Measurements from ENCODE around the gene LMTK2.

LMTK2 gene

DNA sequence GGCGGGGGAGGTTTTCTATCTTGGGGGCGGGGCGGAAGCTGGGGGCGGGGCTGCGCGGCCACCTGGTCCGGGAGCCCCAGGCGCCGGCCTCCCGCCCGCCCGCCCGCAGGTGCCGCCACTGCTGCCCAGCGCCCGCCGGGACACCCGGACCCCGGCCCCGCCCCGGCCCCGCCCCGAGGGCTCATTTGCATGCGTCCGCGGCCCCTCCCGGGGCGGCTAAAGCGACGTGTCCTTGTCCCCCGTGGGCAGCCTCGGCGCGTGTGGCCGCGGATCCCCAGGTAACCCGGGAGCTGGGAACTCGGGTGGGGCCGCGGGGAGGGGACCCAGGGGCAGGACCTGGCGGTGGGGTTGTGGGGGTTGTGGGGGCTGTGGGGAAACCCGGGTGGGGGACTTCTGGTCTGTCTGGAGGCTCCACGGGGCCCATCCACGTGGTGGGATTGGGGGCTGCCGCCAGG, 104.6 kb downstream of the LMTK2 start, which contains the start of gene BHLHA15:
Gene BHLHA15, plus strand, starts transcription at position 219 of the 455 bp plus-strand sequence. CDS start 871 bp downstream, outside the sequence.
- H3K36me3 ChIP-seq (ENCODE audit: low read length) = no peaks in the 10 kb centered on the region
- H3K9me3 ChIP-seq (ENCODE audit: insufficient read depth, low read length) = no peaks in the 10 kb centered on the region
- no peak within 1 kb of the TSS for H2AFZ ChIP-seq (ENCODE audit: low read depth, low read length, severe bottlenecking)
- TF ChIP-seq, protein P1, sequence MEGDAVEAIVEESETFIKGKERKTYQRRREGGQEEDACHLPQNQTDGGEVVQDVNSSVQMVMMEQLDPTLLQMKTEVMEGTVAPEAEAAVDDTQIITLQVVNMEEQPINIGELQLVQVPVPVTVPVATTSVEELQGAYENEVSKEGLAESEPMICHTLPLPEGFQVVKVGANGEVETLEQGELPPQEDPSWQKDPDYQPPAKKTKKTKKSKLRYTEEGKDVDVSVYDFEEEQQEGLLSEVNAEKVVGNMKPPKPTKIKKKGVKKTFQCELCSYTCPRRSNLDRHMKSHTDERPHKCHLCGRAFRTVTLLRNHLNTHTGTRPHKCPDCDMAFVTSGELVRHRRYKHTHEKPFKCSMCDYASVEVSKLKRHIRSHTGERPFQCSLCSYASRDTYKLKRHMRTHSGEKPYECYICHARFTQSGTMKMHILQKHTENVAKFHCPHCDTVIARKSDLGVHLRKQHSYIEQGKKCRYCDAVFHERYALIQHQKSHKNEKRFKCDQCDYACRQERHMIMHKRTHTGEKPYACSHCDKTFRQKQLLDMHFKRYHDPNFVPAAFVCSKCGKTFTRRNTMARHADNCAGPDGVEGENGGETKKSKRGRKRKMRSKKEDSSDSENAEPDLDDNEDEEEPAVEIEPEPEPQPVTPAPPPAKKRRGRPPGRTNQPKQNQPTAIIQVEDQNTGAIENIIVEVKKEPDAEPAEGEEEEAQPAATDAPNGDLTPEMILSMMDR (IDR thresholded peaks at IDR 0.05; ENCODE audit: insufficient read depth, low read length, poor library complexity, severe bottlenecking) = no peak
- no peak for TF ChIP-seq EZH2phosphoT487 (conservative IDR thresholded peaks at IDR 0.05; ENCODE audit: low read length)
- no peak within 1 kb of the TSS for H3K27ac ChIP-seq (ENCODE audit: low read depth, low read length)
- no peaks in the 10 kb centered on the region for H3K79me2 ChIP-seq (ENCODE audit: insufficient read depth, low read length)
- H3K4me3 ChIP-seq (ENCODE audit: insufficient read depth, low read length, poor library complexity, severe bottlenecking) = no peak within 1 kb of the TSS
- no peaks in the 10 kb centered on the region for H3K27me3 ChIP-seq (ENCODE audit: low read length)
- H3F3A ChIP-seq (ENCODE audit: insufficient read depth) = peaks cover 14% of the 10 kb centered on the region; the same call in 1 of the 2 replicates
- H3K4me2 ChIP-seq (ENCODE audit: low read depth, low read length, poor library complexity, severe bottlenecking) = peak within 1 kb of the TSS; percentile 6
- H3K9me2 ChIP-seq (replicated peaks; ENCODE audit: insufficient read depth, low read length) = no peaks in the 10 kb centered on the region
- H4K20me1 ChIP-seq (ENCODE audit: low read depth, low read length) = no peaks in the 10 kb centered on the region
- H3K9ac ChIP-seq (ENCODE audit: low read length) = no peak within 1 kb of the TSS

GRCh38 chr7:98211676-98212531, 105.2 kb downstream of the LMTK2 start:
- no peaks in the 10 kb centered on the region for H3K79me2 ChIP-seq (ENCODE audit: insufficient read depth, low read length)
- no peak overlapping the region for H2AFZ ChIP-seq (ENCODE audit: low read depth, low read length, severe bottlenecking)
- no peak overlapping the region for H3K9ac ChIP-seq (ENCODE audit: low read length)
- H3K9me3 ChIP-seq (ENCODE audit: insufficient read depth, low read length) = no peaks in the 10 kb centered on the region
- H3K9me2 ChIP-seq (replicated peaks; ENCODE audit: insufficient read depth, low read length) = no peaks in the 10 kb centered on the region
- H3K27me3 ChIP-seq (ENCODE audit: low read length) = no peaks in the 10 kb centered on the region
- H3F3A ChIP-seq (ENCODE audit: insufficient read depth) = peaks cover 14% of the 10 kb centered on the region; the same call in 1 of the 2 replicates
- no peaks in the 10 kb centered on the region for H3K36me3 ChIP-seq (ENCODE audit: low read length)
- TF ChIP-seq, protein P1 (IDR thresholded peaks at IDR 0.05; ENCODE audit: insufficient read depth, low read length, poor library complexity, severe bottlenecking) = no peak
- peak overlapping the region; percentile 6 for H3K4me2 ChIP-seq (ENCODE audit: low read depth, low read length, poor library complexity, severe bottlenecking)
- no peak overlapping the region for H3K4me3 ChIP-seq (ENCODE audit: insufficient read depth, low read length, poor library complexity, severe bottlenecking)
- no peaks in the 10 kb centered on the region for H4K20me1 ChIP-seq (ENCODE audit: low read depth, low read length)
- no peak overlapping the region for H3K27ac ChIP-seq (ENCODE audit: low read depth, low read length)

DNA sequence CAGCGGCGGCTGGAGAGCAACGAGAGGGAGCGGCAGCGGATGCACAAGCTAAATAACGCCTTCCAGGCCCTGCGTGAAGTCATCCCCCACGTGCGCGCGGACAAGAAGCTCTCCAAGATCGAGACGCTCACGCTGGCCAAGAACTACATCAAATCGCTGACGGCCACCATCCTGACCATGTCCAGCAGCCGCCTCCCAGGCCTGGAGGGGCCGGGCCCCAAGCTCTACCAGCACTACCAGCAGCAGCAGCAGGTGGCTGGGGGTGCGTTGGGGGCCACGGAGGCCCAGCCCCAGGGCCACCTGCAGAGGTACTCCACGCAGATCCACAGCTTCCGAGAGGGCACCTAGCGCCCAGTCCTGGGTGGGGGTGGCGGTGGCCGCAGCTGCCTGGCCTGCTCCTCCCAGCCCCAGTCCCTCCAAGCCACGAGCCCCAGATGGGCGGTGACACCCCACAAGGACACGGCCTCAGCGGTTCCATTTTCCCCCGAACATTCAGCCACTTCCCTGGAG, 105.9 kb downstream of the LMTK2 start:
- Histone ChIP-seq H2AFZ (ENCODE audit: low read depth, low read length, severe bottlenecking) (no peak overlapping the region), H3K27ac (ENCODE audit: low read depth, low read length) (no peak overlapping the region), H3K79me2 (ENCODE audit: insufficient read depth, low read length) (no peaks in the 10 kb centered on the region), H3K4me3 (ENCODE audit: insufficient read depth, low read length, poor library complexity, severe bottlenecking) (no peak overlapping the region), H3K9me3 (ENCODE audit: insufficient read depth, low read length) (no peaks in the 10 kb centered on the region), H3K9ac (ENCODE audit: low read length) (no peak overlapping the region), H4K20me1 (ENCODE audit: low read depth, low read length) (no peaks in the 10 kb centered on the region), H3K9me2 (replicated peaks; ENCODE audit: insufficient read depth, low read length) (no peaks in the 10 kb centered on the region), H3K27me3 (ENCODE audit: low read length) (no peaks in the 10 kb centered on the region), H3K36me3 (ENCODE audit: low read length) (no peaks in the 10 kb centered on the region), H3F3A (ENCODE audit: insufficient read depth) (peaks cover 14% of the 10 kb centered on the region; the same call in 1 of the 2 replicates), H3K4me2 (ENCODE audit: low read depth, low read length, poor library complexity, severe bottlenecking) (no peak overlapping the region)
- no peak for TF ChIP-seq EZH2phosphoT487 (conservative IDR thresholded peaks at IDR 0.05; ENCODE audit: low read length)
- TF ChIP-seq, protein P1 (IDR thresholded peaks at IDR 0.05; ENCODE audit: insufficient read depth, low read length, poor library complexity, severe bottlenecking) = no peak

Data from SU-DHL-6 (cell line).